Middle frontal gyrus (tissue), 1 donor: ENCODE results near the gene MADD.
A peak's percentile ranks its signal among the peaks of the same experiment; 100 is the strongest.

Experiments
- DNase-seq: peaks from one replicate; pipeline ENCODE4 v3.0.0-alpha.2; 2015; ENCODE audit warnings: low spot score; ENCODE audit errors: extremely low spot score

The MADD gene

DNA sequence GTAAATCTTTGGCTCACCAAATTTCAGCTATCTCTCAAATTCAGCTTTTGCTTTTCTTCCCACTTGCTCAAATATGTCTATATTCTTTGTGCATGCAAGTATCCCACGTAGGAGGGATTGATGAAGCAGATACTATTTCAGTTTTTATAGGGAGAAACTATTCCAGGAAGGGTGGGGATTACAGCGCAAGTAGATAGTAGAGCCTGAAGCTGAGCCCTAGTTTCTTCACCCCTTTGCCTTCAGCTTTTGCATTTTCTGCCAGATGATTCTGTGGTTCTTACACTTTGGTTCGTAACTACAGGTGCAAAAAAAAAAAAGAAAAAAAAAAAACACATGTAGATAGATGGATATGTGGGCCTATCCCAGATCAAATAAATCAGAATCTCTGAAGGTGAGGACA lies 18.2 kb upstream of the MADD start:
- no peak for DNase-seq

DNA sequence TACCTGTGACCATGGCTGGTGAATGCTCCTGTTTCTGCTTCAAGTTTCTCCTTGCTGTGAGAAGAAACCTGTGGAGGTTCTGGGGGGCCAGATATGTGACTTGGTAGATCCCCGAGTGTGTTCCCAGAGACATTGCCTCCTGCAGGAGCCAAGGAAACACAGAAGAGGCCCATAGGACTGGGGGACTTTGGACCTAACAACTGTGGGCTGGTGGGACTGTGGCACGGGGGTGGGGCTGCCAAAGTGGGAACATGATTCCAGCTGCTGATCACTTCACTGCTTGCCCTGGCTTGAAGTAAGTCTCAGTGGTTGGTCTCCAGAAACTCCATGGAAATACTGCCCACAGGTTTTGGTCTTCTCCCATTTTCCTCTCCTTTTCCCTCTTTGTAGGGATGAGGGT lies 16.3 kb upstream of the MADD start:
- no peak for DNase-seq

DNA sequence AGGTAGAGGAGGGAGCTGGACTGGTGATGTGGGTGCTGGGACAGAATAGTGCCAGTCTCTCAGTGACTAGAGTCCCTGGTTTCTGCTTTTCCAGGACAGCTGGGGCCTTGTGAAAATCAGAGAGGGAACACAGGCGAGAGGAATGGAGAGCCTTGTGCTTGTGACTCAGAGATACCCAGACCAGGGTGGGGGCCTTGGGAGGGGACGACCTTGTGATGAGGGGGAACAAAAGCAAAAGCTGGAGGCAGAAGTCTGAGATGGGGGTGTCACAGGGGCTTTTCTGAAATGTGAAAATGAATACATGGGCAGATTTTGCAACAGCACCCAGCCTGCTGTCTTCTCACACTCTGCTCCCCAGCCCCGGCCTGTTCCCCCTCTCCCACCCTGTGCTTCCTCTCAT lies 15.5 kb upstream of the MADD start:
- DNase-seq = no peak

DNA sequence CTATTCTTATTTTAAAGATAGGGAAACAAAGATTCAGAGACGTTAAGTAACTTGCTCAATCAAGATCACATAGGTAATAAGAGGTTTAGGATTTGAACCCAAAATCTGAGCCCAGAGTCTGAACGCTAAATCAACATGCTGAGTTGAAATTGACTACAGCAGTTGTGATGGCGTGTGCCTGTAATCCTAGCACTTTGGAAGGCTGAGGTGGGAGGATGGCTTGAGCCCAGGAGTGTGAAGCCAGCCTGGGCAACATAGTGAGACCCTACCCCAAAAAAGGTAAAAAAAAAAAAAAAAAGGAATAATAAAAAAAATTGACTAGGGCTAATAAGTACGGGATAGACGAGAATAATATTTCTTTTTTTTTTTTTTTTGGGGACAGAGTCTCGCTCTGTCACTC lies 13.6 kb upstream of the MADD start:
- no peak for DNase-seq

DNA sequence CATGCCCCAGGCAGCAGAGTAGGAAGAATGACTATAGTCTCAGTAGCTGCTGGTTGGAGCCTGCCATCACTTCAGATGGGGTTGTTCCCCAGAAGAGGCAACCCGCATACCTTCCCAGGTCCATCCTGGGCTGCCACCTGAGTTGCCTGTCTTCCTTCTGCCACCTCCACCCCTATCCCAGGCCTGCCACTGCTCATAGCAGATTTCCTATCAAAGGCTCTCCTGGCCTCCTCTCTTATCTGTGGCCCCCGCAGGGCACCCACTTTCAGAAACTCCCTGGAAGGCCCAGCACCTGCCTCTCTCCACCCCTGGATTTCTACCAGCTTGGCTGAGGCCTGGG lies 12.8 kb upstream of the MADD start:
- DNase-seq = no peak

DNA sequence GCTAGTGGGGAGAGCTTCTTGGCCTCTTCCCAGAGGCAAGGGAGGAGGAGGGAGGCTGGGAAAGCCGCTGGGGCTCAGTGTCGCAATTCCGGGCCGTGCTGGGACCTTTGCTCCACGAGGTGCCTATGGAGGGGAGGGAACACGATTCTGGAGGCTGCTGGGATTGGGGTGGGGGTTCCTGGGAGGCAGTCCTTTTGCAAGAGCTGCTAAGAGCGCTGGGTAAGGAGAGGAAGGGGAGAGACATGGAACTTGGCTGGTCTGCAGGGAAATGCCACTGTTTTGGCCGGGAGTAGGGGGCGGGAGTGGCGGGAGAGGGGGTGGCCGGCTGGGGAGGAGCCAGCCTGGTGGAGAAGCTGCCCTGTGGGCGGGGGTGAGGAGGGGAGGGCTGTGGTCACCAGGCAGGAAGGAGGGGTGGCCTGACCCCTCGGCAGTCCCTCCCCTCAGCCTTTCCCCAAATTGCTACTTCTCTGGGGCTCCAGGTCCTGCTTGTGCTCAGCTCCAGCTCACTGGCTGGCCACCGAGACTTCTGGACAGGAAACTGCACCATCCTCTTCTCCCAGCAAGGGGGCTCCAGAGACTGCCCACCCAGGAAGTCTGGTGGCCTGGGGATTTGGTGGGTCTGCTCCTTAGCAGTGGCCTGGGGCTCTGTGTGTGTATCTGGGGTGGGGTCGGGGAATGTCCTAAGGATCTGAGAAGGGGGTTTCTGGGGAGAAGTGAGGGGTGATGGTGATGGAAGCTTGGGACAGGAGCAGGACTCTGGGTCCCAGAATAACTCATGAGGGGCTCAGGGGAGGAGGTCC lies 12.2 kb upstream of the MADD start, which contains the start of gene NR1H3:
TSS of gene NR1H3 (plus strand) at position 480 of the 800 bp plus-strand sequence. CDS start 1,221 bp downstream, outside the sequence.
- no peak for DNase-seq

DNA sequence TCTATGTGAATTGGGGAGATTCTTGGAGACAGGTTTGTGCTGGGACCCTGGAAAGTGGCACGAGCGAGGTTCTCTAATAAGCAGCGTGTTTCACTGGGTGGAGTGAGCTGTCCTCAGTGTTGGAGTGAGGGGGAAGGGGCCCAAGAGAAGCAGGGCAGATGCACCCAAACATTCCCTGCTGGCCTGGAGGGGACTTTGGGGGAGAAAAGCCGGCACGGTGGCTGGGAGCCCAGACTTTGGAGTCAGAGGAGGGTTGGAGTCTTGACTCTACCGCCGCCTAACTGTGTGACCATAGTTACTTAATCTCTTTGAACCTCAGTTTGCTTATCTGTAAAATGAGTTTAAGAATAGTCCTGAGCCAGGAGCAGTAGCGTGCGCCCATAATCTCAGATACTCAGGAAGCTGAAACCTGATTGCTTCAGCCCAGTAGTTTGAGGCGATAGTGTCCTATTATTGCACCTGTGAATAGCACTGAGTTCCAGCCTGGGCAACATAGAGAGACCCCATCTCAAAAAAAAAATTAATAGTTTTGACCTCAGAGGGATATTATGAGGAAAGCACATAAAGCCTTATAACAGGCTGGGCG lies 11.5 kb upstream of the MADD start:
- DNase-seq = no peak

DNA sequence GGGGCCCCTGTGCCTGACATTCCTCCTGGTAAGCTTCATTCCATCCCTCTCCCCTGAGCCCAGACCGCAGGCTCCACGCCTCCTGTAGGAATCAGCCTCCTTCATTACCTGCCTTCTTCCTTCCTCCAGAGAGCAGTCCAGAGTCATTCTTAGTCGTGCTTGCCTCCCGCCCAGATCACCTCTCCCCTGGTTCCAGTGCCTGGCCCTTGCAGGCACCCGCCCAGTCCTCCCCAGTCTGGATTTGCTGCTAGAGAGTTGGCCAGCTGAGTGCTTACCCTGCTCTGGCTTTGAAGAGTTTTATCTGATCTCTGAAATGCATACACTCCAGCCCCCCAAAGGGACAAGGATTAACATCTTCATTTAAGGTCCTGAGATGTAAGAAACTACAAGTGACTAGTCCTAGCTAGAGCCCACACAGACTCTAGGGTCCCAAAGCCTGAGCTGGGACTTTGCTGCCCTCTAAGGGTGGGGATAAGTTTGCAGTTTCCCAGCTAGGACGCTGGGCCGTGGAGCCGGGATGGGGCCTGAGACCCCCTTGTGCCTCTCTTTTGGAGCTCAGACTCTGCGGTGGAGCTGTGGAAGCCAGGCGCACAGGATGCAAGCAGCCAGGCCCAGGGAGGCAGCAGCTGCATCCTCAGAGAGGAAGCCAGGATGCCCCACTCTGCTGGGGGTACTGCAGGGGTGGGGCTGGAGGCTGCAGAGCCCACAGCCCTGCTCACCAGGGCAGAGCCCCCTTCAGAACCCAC lies 10.5 kb upstream of the MADD start:
- no peak for DNase-seq

DNA sequence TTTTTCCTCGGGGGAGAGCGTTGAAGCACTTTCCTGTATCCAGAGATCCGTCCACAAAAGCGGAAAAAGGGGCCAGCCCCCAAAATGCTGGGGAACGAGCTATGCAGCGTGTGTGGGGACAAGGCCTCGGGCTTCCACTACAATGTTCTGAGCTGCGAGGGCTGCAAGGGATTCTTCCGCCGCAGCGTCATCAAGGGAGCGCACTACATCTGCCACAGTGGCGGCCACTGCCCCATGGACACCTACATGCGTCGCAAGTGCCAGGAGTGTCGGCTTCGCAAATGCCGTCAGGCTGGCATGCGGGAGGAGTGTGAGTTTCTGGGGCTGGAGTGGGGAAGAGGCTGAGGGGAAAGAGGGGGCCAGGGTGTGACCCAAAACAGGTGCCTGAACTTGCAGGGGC lies 9.6 kb upstream of the MADD start:
- DNase-seq = no peak

DNA sequence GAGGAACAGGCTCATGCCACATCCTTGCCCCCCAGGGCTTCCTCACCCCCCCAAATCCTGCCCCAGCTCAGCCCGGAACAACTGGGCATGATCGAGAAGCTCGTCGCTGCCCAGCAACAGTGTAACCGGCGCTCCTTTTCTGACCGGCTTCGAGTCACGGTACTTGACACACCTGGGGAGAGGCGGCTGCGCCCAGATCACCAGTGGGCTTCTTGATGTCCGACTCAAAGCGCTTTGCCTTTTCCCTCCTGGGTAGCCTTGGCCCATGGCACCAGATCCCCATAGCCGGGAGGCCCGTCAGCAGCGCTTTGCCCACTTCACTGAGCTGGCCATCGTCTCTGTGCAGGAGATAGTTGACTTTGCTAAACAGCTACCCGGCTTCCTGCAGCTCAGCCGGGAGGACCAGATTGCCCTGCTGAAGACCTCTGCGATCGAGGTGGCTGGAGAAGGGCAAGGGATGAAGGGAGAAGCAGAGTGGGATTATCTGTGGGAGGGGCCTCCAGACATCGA lies 8.6 kb upstream of the MADD start:
- no peak for DNase-seq

DNA sequence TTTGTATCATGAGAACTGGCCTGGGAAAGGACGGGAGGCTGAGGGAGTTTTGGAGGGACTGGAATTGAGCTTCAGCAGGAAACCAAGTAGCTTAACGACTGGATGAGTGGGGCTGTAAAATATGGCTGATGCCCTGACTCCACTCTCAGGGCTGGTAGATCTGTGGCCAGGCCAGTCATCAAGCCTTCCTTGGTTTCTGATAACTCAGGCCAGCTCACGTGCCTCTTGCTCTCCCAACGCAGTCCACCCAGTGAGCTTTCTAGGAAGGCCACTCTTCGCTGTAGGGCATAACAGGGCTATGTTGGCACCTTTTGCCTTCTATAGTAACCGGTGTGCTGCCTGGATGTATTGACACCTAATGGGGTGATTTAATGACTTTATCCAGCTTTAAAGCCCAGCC lies 5.8 kb upstream of the MADD start:
- DNase-seq = no peak

DNA sequence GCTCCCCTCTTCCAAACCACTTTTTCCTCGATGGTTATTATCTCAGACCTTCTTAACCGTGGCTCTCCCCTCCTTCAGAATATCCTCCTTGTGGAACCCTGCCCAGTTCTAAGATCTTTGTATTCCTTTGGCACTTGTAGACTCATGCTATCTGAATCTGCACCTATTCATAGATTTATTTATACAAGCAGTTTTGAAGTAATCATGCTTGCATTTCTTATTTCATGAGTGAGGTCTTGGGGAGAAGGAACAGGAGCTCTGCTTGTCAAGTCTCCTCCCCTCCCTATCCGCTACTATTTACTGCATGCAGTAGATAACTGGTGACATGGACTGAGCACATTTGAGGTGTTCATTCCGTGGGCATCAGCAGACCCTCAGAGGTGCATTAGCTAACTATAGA lies 5.4 kb upstream of the MADD start:
- no peak for DNase-seq

DNA sequence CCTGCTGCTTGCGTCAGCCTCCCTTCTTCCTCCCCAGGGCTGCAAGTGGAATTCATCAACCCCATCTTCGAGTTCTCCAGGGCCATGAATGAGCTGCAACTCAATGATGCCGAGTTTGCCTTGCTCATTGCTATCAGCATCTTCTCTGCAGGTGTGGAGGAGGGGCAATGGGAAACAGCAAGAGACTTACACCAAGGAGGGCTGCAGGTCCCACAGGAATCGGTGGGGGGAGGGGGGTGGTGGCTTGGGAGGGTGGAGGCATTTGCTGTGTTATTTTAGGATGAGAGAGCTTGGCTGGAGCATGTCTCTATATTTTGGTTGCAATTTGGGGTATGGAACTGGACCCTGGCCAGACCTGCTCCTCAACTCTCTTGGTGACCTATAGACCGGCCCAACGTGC lies 2.1 kb upstream of the MADD start:
- no peak for DNase-seq

DNA sequence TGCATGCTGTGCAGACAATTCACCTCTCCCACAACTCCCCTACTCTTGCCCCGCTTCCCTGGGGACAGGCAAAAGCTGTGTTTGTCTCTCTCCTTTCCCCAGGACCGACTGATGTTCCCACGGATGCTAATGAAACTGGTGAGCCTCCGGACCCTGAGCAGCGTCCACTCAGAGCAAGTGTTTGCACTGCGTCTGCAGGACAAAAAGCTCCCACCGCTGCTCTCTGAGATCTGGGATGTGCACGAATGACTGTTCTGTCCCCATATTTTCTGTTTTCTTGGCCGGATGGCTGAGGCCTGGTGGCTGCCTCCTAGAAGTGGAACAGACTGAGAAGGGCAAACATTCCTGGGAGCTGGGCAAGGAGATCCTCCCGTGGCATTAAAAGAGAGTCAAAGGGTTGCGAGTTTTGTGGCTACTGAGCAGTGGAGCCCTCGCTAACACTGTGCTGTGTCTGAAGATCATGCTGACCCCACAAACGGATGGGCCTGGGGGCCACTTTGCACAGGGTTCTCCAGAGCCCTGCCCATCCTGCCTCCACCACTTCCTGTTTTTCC lies 1.4 kb upstream of the MADD start:
- no peak for DNase-seq

DNA sequence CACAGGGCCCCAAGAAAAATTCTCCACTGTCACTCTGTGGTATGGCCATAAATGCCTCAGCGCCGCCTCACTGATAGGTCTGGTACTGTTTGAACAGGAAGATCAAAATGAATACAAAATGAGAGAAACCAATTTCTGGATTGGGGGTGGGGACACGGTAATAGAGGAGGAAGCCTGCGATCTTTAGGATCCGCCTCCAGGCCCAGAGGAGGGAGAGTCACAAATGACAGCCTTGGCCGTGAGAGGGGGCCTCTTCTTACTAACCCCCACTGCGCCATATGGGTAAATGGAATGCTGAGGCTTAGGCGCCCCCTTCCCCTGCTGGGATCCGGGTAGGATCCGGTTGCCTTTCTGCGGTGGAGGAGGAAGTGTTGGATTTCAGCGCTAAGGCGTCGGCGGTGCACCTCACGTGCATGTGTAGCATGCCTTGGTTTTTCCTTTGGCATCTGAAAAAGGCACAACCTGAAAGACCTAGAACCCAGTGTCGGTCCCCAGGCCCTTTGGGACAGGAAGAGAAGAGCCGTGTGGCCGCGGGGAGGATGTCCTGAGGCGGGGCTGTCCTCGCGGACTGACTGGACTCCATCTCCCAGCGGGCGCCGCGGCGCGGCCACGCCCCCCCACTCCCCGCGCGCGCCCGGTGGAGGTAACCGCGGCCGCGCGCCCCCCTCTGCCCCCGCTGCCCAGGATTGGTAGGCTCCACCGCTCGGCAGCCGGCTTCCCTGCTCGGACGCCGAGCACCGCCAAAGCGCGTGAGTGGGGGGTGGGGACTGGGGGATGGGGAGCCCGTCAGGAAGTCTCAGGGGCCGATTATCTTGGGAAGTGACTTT lies 718 bp upstream of the MADD start:
- peak; percentile 77 for DNase-seq

DNA sequence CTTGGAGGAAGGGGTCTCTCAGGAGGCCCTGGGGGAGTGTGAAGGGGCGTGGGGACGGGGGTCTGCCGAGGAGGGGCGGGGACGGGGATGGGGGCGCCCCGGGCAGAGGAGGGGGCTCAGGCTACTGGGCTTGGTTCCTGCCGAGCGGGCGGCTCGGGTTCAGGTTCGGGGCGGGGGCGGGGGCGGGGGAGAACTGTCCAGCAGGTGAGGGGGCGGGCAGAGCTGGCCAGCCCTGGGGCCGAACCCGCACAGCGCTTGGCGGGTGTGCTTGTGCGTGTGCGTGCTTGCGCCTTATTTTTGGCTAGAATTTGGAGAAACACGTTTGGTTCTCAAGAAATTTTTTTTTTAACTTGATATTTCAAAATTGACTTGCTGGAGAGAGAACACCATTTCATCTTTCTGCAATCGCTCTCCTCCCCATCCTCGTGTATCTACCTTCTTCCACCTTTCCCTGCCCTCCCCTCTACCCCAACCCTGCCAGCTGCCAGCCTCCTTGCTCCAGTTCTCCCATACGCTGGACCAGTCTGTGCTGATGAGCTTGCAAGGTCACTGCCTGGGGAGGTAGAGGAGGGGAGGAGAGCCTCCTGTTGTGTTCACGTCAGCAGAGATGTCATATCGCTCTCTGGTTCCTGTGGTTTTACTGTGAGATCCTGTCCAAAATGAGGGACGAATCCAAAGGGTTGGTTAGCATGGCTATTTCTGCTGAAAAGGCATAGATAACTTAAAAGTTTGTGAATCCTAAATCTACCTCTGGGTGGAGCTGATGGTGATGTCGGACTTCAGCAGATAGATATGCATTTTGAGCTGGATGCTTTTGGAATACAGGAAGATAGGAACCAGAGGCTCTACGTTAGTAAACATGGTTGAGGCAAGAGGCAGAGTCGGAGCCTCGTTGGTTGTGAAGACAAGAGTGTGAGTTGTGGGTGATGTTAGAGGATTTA lies 668 bp downstream of the MADD start:
- peak; percentile 35 for DNase-seq

DNA sequence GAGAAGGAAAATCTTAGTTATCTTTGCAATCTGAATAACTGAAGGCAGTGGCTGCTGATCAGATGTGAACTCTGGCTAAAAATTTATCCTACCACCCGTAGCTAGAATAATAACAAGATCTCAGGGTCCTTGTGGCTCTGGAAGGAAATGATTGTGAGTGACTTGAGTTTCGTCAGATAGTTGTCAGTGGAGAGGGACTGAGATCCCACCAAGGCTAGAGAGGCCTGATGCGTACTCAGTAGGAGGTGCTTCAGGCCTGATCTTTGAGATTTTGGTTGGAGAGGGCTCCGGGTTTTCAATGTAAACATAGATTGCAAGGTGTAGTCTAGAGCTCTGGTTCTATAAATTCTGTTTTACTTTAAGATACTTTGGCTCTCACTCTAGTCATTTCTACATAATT lies 1.4 kb downstream of the MADD start:
- DNase-seq = no peak

DNA sequence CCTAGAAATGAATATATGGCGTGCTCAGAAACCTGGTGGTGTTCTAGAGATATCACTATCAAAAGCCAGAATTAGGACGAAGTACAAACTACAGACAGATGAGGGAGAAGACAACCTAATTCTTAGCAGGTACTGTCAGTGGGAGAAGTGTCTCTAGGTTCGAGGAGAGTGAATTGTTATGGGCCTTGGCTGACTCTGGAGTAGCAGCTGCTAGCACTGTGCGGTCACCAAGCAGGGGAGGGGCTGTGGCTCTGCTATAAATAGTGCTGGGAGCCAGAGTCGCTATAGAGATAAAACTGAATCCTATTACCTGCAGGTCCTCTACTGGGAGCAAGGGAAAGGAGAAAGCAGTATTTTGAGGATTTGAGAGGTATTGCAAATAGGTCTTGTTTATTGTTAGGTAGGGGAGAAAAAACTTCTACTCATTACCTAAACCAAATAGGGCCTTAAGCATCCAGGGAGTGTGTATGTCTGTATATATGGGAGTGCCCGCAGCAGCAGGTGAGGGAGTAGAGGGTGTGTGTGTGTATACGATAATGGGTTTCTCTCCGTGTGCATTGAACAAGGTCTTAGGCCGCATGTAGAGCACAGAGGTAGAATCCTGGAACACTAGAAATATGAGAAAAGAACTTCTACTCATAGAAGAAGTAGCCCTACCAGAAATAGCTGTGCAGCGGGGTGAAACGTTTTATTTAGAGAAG lies 2.2 kb downstream of the MADD start:
- DNase-seq = no peak

DNA sequence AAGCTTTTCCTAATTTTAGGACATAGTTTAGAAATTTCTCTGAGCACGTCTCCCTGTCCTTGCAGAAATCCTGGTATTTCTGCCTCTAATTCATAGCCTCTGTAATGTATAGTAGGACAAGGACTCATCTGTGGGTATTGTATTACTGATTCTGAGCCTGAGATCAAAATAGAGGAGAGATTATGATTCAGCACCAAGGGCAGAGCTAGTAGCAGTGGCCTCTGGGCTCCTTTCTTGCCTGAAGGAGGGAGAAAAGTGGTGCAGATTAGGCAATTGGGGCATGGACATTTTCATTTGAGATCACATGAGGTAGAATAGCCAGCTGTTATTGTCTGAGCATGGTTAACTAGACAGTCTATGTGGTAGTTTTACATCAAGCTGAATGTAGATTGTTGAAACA lies 2.8 kb downstream of the MADD start:
- no peak for DNase-seq
